GM18909 (cell line): ENCODE data around the gene AIPL1.

Source experiments
- ATAC-seq: cut with Tn5 transposase; IDR thresholded peaks from one replicate; pipeline ENCODE4 v1.9.1; 2021; ENCODE audit warnings: mild to moderate bottlenecking; ENCODE audit not compliant: unreplicated experiment, poor library complexity

Gene AIPL1

GRCh38 chr17:6380915-6381438, 53.9 kb downstream of the AIPL1 start:
- ATAC-seq, result no peak

DNA sequence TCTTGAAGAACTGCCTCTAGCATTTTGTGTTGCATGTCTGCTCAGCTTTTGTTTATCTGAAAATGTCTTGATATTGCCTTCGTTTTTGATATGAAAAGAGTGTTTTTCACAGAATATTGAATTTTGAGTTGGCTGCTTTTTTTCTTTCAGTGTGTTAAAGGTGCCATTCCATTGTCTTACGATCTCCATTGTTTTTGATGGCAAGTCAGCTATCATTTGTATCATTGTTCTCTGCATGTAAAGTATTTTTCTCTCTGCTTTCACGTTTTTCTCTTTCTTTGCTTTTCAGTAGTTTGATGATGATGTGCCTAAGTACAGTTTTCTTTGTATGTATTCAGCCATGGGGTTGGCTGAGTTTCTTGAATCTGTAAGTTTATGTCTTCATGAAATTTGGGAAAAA, 57.0 kb downstream of the AIPL1 start:
- no peak for ATAC-seq

GRCh38 chr17:6376931-6377361, 58.0 kb downstream of the AIPL1 start:
- ATAC-seq, result no peak

- ATAC-seq, result no peak
These were observed 60.1 kb downstream of the AIPL1 start for GRCh38 chr17:6374761-6375312.

- no peak for ATAC-seq
These were observed 60.6 kb downstream of the AIPL1 start for GRCh38 chr17:6374271-6374691.
